IMR-90 (cell line): Measurements from ENCODE around the gene ANO7. TPM values are rescaled to one million over a fixed set of nuclear protein-coding genes. Genes with fewer than 3 reads are reported as not detected.

Experiments
- ATAC-seq: fragments of 200-7000 bp; cut with Tn5 transposase; 2 replicates; pipeline ENCODE4 v1.9.1; 2020; ENCODE audit warnings: low read depth, mild to moderate bottlenecking, moderate library complexity
- BruUV-seq: library from RNA; stranded (reverse); fragments of 400-500 nt; replicated peaks from 2 replicates; lab custom pipeline; 2021; lab: Mats Ljungman, UMichigan
- CTCF ChIA-PET: fragments of 300-600 bp; formaldehyde crosslinking; extraction: SDS; loops from one replicate; lab custom pipeline; 2021; ENCODE audit warnings: antibody characterized with exemption; lab: Yijun Ruan, JAX
- POLR2A ChIA-PET: fragments of 300-600 bp; sonication (Branson Sonifier 250); formaldehyde crosslinking; loops from one replicate; lab custom pipeline; 2022; ENCODE audit warnings: antibody characterized with exemption; ENCODE audit not compliant: unreplicated experiment; lab: Charles Lee
- DNase-seq: peaks from one replicate; pipeline ENCODE4 v3.0.0; 2013
- H2AFZ ChIP-seq: replicated peaks from 2 replicates; pipeline ENCODE3; 2013; ENCODE audit warnings: low read length, mild to moderate bottlenecking; ENCODE audit not compliant: poor library complexity
- H2AK5ac ChIP-seq: 2 replicates; pipeline ENCODE4 v1.6.1; 2013; ENCODE audit warnings: low read depth, low read length, inconsistent platforms
- H2AK9ac ChIP-seq: replicated peaks from 2 replicates; pipeline ENCODE3; 2013; ENCODE audit warnings: mild to moderate bottlenecking, low read depth, low read length, moderate library complexity; ENCODE audit not compliant: poor library complexity
- H2BK120ac ChIP-seq: 2 replicates; pipeline ENCODE4 v1.6.1; 2013; ENCODE audit warnings: low read depth, low read length, inconsistent platforms
- H2BK15ac ChIP-seq: 3 replicates; pipeline ENCODE4 v1.6.1; 2013; ENCODE audit warnings: low read depth, low read length, inconsistent platforms
- H2BK20ac ChIP-seq: 2 replicates; pipeline ENCODE4 v1.6.1; 2013; ENCODE audit warnings: low read depth, mild to moderate bottlenecking, inconsistent platforms, low read length, moderate library complexity
- H2BK5ac ChIP-seq: 2 replicates; pipeline ENCODE4 v1.6.1; 2013; ENCODE audit warnings: mild to moderate bottlenecking, low read depth, low read length, inconsistent platforms; ENCODE audit not compliant: poor library complexity, severe bottlenecking
- H3K14ac ChIP-seq: replicated peaks from 2 replicates; pipeline ENCODE4 v1.6.1; 2013; ENCODE audit warnings: low read depth, low read length, inconsistent platforms
- H3K18ac ChIP-seq: 2 replicates; pipeline ENCODE4 v1.6.1; 2013; ENCODE audit warnings: low read depth, low read length, control low read depth
- H3K23ac ChIP-seq: 2 replicates; pipeline ENCODE4 v1.6.1; 2013; ENCODE audit warnings: low read depth, low read length, inconsistent platforms
- H3K27ac ChIP-seq: 2 replicates; pipeline ENCODE4 v1.5.1; 2013; ENCODE audit warnings: mild to moderate bottlenecking, control low read depth, low read length; ENCODE audit not compliant: insufficient read depth
- H3K27me3 ChIP-seq: 2 replicates; pipeline ENCODE4 v1.6.1; 2013; ENCODE audit warnings: low read length; ENCODE audit not compliant: control insufficient read depth, insufficient read depth
- H3K36me3 ChIP-seq: 2 replicates; pipeline ENCODE4 v1.6.1; 2013; ENCODE audit warnings: low read length, mixed read lengths; ENCODE audit not compliant: control insufficient read depth, insufficient read depth
- H3K4ac ChIP-seq: 2 replicates; pipeline ENCODE4 v1.6.1; 2013; ENCODE audit warnings: low read depth, low read length, inconsistent platforms
- H3K4me1 ChIP-seq: 2 replicates; pipeline ENCODE4 v1.6.1; 2013; ENCODE audit warnings: low read length, mixed read lengths; ENCODE audit not compliant: control insufficient read depth, insufficient read depth
- H3K4me2 ChIP-seq: 2 replicates; pipeline ENCODE4 v1.6.1; 2013; ENCODE audit warnings: low read depth, mild to moderate bottlenecking, control low read depth, low read length, moderate library complexity
- H3K4me3 ChIP-seq: 2 replicates; pipeline ENCODE4 v1.5.1; 2013; ENCODE audit warnings: low read depth, mild to moderate bottlenecking, control low read depth, low read length, moderate library complexity; ENCODE audit not compliant: insufficient read depth
- H3K56ac ChIP-seq: 2 replicates; pipeline ENCODE4 v1.6.1; 2013; ENCODE audit warnings: low read length, inconsistent platforms; ENCODE audit not compliant: insufficient read depth; ENCODE audit errors: extremely low read depth
- H3K79me1 ChIP-seq, 2 experiments: 2 replicates each; pipeline ENCODE4 v1.6.1; 2013; ENCODE audit warnings: low read length in 2 of 2, inconsistent platforms in 1 of 2, low read depth in 1 of 2
- H3K9ac ChIP-seq: 2 replicates; pipeline ENCODE4 v1.6.1; 2013; ENCODE audit warnings: low read depth, low read length, control low read depth
- H3K9me1 ChIP-seq: 2 replicates; pipeline ENCODE4 v1.6.1; 2013; ENCODE audit warnings: low read length, inconsistent platforms; ENCODE audit not compliant: insufficient read depth
- H3K9me3 ChIP-seq: 2 replicates; pipeline ENCODE4 v1.6.1; 2013; ENCODE audit warnings: low read length; ENCODE audit not compliant: control insufficient read depth, insufficient read depth
- H4K20me1 ChIP-seq: 2 replicates; pipeline ENCODE4 v1.6.1; 2013; ENCODE audit warnings: low read length, inconsistent platforms; ENCODE audit not compliant: insufficient read depth
- H4K5ac ChIP-seq: 2 replicates; pipeline ENCODE4 v1.6.1; 2013; ENCODE audit warnings: mild to moderate bottlenecking, low read depth, low read length, control low read depth
- H4K8ac ChIP-seq, 2 experiments: 2 replicates each; pipeline ENCODE4 v1.6.1; 2013; ENCODE audit warnings: low read depth in 2 of 2, low read length in 2 of 2, control low read depth in 1 of 2, inconsistent platforms in 1 of 2
- H4K91ac ChIP-seq: 2 replicates; pipeline ENCODE4 v1.6.1; 2013; ENCODE audit warnings: low read depth, low read length, inconsistent platforms; ENCODE audit not compliant: insufficient read depth
- CHD1 ChIP-seq: IDR thresholded peaks from 2 replicates; pipeline ENCODE4 v1.6.1; 2012; ENCODE audit warnings: low read depth, low read length, improper control_type of control experiment
- POLR2A ChIP-seq: IDR thresholded peaks from 2 replicates; pipeline ENCODE4 v1.6.1; 2012; ENCODE audit warnings: mild to moderate bottlenecking, low read depth, low read length
- RCOR1 ChIP-seq: IDR thresholded peaks from 2 replicates; pipeline ENCODE4 v1.6.1; 2012; ENCODE audit warnings: mild to moderate bottlenecking, low read length, improper control_type of control experiment; ENCODE audit not compliant: insufficient replicate concordance
- WGBS, 2 experiments: methylation state at CpG; one replicate each; pipeline versions ENCODE4 v1.1.5 to v1.1.7; 2013; ENCODE audit warnings: missing lambda C conversion rate in 2 of 2; ENCODE audit not compliant: insufficient read length in 1 of 2; ENCODE audit errors: extremely low coverage in 2 of 2; 5-methylcytosine and 5-hydroxymethylcytosine counted together
- dilution Hi-C: fragments of 300-500 bp; cut with HindIII; formaldehyde crosslinking; loops from one replicate; pipeline ENCODE4 v1.14.3; 2018; ENCODE audit warnings: low sequenced_read_pairs; ENCODE audit not compliant: unreplicated experiment
- in situ Hi-C: fragments of 300-500 bp; cut with MboI; formaldehyde crosslinking; loops from 3 replicates; pipeline ENCODE4 v1.14.3; 2019; ENCODE audit warnings: low sequenced_read_pairs, inconsistent platforms, mixed read lengths
- intact Hi-C: fragments of 100-400 bp; cut with micrococcal nuclease; formaldehyde crosslinking; loops from 2 replicates; pipeline ENCODE4 v1.10.0; 2022
- polyA plus RNA-seq, 3 experiments: library from polyadenylated mRNA; depleted of rRNA; stranded (reverse); fragments of >200 nt; gene quantifications; 2 replicates each; pipeline ENCODE4 v1.2.3, GENCODE V29; 2012; ENCODE audit warnings: low replicate concordance in 1 of 3
- total RNA-seq: library from RNA; depleted of rRNA; stranded (reverse); fragments of >200 nt; gene quantifications from 2 replicates; pipeline ENCODE4 v1.2.3, GENCODE V29; 2012

Gene ANO7
- total and polyA plus RNA-seq, 2 of the 4 experiments (the other 2 are of a cell fraction): 0.36 to 3.4 TPM

DNA sequence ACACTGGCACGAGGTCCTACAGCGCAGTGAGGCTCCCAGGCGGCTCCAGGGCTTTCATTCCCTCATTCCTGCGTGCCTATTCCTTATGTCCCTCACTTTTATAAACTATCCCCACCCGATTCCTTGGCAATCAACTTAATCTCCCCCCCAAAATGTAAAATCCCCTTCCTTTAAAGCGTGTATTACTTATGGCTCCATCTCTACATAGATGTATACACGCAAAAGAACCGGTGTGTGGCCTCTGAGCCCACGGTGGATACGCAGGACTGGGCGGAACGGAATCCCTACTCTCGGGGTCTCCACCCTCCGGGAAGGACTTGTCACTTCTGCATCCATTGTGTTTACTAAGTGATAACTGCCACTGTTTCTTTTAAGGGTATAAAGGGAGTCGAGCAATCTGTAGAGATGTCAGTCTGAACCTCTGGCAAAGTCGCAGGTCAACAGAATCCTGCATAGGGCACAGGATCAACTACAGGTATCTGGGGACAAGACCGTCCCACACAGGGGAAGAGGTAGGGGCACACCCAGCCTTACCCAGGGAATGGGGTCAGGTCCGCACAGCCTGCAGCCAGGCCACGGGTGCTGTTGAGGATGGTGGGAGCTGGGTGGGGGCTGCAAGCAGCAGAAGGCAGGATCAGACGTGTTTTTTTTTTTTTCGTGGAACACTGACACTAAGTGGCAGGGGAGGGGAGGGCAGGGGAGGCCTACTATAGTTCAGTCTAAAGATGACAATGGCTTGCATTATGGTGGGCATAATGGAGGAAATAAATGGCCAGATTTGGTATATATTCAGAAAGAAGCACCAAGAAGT is 84.9 kb downstream of the ANO7 start:
- Histone ChIP-seq H3K9ac (peak overlapping the region; percentile 70), H3K4me2 (peak overlapping the region; percentile 86), H3K4me1 (peaks cover 25% of the 10 kb centered on the region), H3K27ac (peak overlapping the region; percentile 62), H3K79me1 (peaks cover 29 to 61% of the 10 kb centered on the region in 2 experiments), H4K5ac (no peak overlapping the region), H4K20me1 (peaks cover 59% of the 10 kb centered on the region), H3K23ac (peak overlapping the region; percentile 74; the same call in 1 of the 2 replicates), H2AK5ac (peak overlapping the region; percentile 46), H3K14ac (peak overlapping the region; percentile 50), H3K4ac (peak overlapping the region; percentile 70), H4K8ac (peak overlapping the region; percentile 29 to 83; a peak in 3 of 4 replicates), H2BK5ac (peak overlapping the region; percentile 7), H3K56ac (peak overlapping the region; percentile 63), H3K18ac (no peak overlapping the region), H2AFZ (peak overlapping the region; percentile 83), H3K9me1 (peaks cover 29% of the 10 kb centered on the region), H2BK20ac (no peak overlapping the region), H3K36me3 (peaks cover 13% of the 10 kb centered on the region), H2AK9ac (peak overlapping the region; percentile 78), H4K91ac (peak overlapping the region; percentile 13; the same call in 1 of the 2 replicates), H2BK120ac (no peak overlapping the region), H3K9me3 (no peaks in the 10 kb centered on the region), H3K4me3 (peak overlapping the region; percentile 74), H2BK15ac (no peak overlapping the region), H3K27me3 (no peaks in the 10 kb centered on the region)
- peak; percentile 9 for ATAC-seq
- no TSS peak for BruUV-seq
- CTCF ChIA-PET: no interaction called here
- no peak for DNase-seq
- POLR2A ChIA-PET: no interaction called here
- WGBS, 2 experiments: 32% methylated on average over 8 of the region's 21 CpGs; no CpG with 5 or more reads in 1 of the 2 experiments
- in situ Hi-C loops: no loop called here
- TF ChIP-seq CHD1 (no peak), POLR2A (no peak), RCOR1 (no peak)
- dilution Hi-C loops: no loop called here
- intact Hi-C loops: loop anchor here (2.0 to 5.0 kb wide), 2 partner anchors 41 to 234 kb away; partner anchors contain the start of genes HDLBP, SEPTIN2 and STK25
